ENCODE data around the gene RAI1. TPM values are rescaled to one million over a fixed set of nuclear protein-coding genes. Genes with fewer than 3 reads are reported as not detected.

Gene RAI1
- total RNA-seq, 4 donors from 2014 or later = 20.3 to 46.1 (median 30.4) TPM

GRCh38 chr17:17758941-17759563 lies 77.8 kb downstream of the RAI1 start:
- H3K27ac ChIP-seq = no peak overlapping the region
- H3K4me3 ChIP-seq = no peak overlapping the region
- H3K9me3 ChIP-seq = no peaks in the 10 kb centered on the region
- no peaks in the 10 kb centered on the region for H3K36me3 ChIP-seq
- no peak for DNase-seq (ENCODE audit: low spot score in 2 of 2)
- TF ChIP-seq POLR2AphosphoS5 (IDR thresholded peaks at IDR 0.05) (no peak), POLR2A (IDR thresholded peaks at IDR 0.05) (no peak), EP300 (IDR thresholded peaks at IDR 0.05) (no peak)
- H3K4me1 ChIP-seq = peaks cover 3% of the 10 kb centered on the region
- no peaks in the 10 kb centered on the region for H3K27me3 ChIP-seq
- 87% methylated on average over 7 of the region's 7 CpGs for WGBS

- WGBS = 83% methylated on average over 7 of the region's 7 CpGs
- H3K4me3 ChIP-seq = no peak overlapping the region
- peaks cover 7% of the 10 kb centered on the region for H3K4me1 ChIP-seq
- no peak for DNase-seq (ENCODE audit: low spot score in 2 of 2)
- no peak for TF ChIP-seq POLR2A (IDR thresholded peaks at IDR 0.05)
- no peak for TF ChIP-seq EP300 (IDR thresholded peaks at IDR 0.05)
- TF ChIP-seq CTCF (IDR thresholded peaks at IDR 0.05) = no peak
- no peak for TF ChIP-seq POLR2AphosphoS5 (IDR thresholded peaks at IDR 0.05)
- H3K36me3 ChIP-seq = no peaks in the 10 kb centered on the region
- no peaks in the 10 kb centered on the region for H3K27me3 ChIP-seq
- H3K9me3 ChIP-seq = no peaks in the 10 kb centered on the region
- H3K27ac ChIP-seq = no peak overlapping the region
Measured at GRCh38 chr17:17760350-17760749, 79.1 kb downstream of the RAI1 start.

- H3K27ac ChIP-seq = no peak overlapping the region
- no peak for DNase-seq (ENCODE audit: low spot score in 2 of 2)
- H3K36me3 ChIP-seq = no peaks in the 10 kb centered on the region
- no peaks in the 10 kb centered on the region for H3K27me3 ChIP-seq
- H3K4me3 ChIP-seq = no peak overlapping the region
- WGBS = 95% methylated on average over 8 of the region's 8 CpGs
- TF ChIP-seq CTCF (IDR thresholded peaks at IDR 0.05) (no peak), EP300 (IDR thresholded peaks at IDR 0.05) (no peak), POLR2AphosphoS5 (IDR thresholded peaks at IDR 0.05) (no peak), POLR2A (IDR thresholded peaks at IDR 0.05) (no peak)
- H3K4me1 ChIP-seq = peaks cover 13% of the 10 kb centered on the region
- H3K9me3 ChIP-seq = no peaks in the 10 kb centered on the region
Measured at GRCh38 chr17:17760872-17761550, 79.8 kb downstream of the RAI1 start.

- H3K4me1 ChIP-seq = peaks cover 24% of the 10 kb centered on the region
- H3K36me3 ChIP-seq = no peaks in the 10 kb centered on the region
- H3K9me3 ChIP-seq = no peaks in the 10 kb centered on the region
- H3K27ac ChIP-seq = no peak overlapping the region
- no peak for DNase-seq (ENCODE audit: low spot score in 2 of 2)
- no peaks in the 10 kb centered on the region for H3K27me3 ChIP-seq
- H3K4me3 ChIP-seq = no peak overlapping the region
- 93% methylated on average over 11 of the region's 11 CpGs for WGBS
- no peak for TF ChIP-seq CTCF (IDR thresholded peaks at IDR 0.05)
- no peak for TF ChIP-seq POLR2AphosphoS5 (IDR thresholded peaks at IDR 0.05)
- no peak for TF ChIP-seq POLR2A (IDR thresholded peaks at IDR 0.05)
- TF ChIP-seq EP300 (IDR thresholded peaks at IDR 0.05) = no peak
Measured at GRCh38 chr17:17761894-17762743, 80.9 kb downstream of the RAI1 start.

- Histone ChIP-seq H3K9me3 (no peaks in the 10 kb centered on the region), H3K4me1 (peaks cover 31% of the 10 kb centered on the region), H3K27ac (no peak overlapping the region), H3K4me3 (no peak overlapping the region), H3K27me3 (no peaks in the 10 kb centered on the region), H3K36me3 (no peaks in the 10 kb centered on the region)
- no peak for DNase-seq (ENCODE audit: low spot score in 2 of 2)
- TF ChIP-seq POLR2A (IDR thresholded peaks at IDR 0.05) = no peak
- no peak for TF ChIP-seq CTCF (IDR thresholded peaks at IDR 0.05)
- 85% methylated on average over 5 of the region's 5 CpGs for WGBS
Measured at GRCh38 chr17:17762744-17763105, 81.5 kb downstream of the RAI1 start.

Data from suprapubic skin (tissue), 4 donors.